H7 (cell line): ENCODE measurements around the gene MMAA. TPM values are rescaled to one million over a fixed set of nuclear protein-coding genes. Genes with fewer than 3 reads are reported as not detected.
A peak's percentile ranks its signal among the peaks of the same experiment; 100 is the strongest.
"Not testable (repeated sequence)": the region's sequence is repeated elsewhere in the genome, so short reads cannot be mapped to it uniquely, and the experiment has no call there.

Source experiments
- DNase-seq: peaks from one replicate; pipeline ENCODE4 v3.0.0; 2012
- H3K27me3 ChIP-seq: 2 replicates; pipeline ENCODE4 v1.6.0; 2011; ENCODE audit warnings: mild to moderate bottlenecking, low read length; ENCODE audit not compliant: control insufficient read depth, insufficient read depth
- H3K36me3 ChIP-seq: replicated peaks from 2 replicates; pipeline ENCODE4 v1.5.1; 2011; ENCODE audit warnings: low read length; ENCODE audit not compliant: control insufficient read depth, insufficient read depth
- H3K4me3 ChIP-seq: 2 replicates; pipeline ENCODE4 v1.5.1; 2011; ENCODE audit warnings: low read depth, mild to moderate bottlenecking, control low read depth, low read length, moderate library complexity; ENCODE audit not compliant: insufficient read depth
- total RNA-seq: library from RNA; depleted of rRNA; stranded (reverse); fragments of >200 nt; shearing (Covaris generic); gene quantifications from 2 replicates; pipeline ENCODE4 v1.2.3, GENCODE V29; 2014

The MMAA gene
- total RNA-seq, 1 experiment from 2014 or later, result 4.1 TPM

DNA sequence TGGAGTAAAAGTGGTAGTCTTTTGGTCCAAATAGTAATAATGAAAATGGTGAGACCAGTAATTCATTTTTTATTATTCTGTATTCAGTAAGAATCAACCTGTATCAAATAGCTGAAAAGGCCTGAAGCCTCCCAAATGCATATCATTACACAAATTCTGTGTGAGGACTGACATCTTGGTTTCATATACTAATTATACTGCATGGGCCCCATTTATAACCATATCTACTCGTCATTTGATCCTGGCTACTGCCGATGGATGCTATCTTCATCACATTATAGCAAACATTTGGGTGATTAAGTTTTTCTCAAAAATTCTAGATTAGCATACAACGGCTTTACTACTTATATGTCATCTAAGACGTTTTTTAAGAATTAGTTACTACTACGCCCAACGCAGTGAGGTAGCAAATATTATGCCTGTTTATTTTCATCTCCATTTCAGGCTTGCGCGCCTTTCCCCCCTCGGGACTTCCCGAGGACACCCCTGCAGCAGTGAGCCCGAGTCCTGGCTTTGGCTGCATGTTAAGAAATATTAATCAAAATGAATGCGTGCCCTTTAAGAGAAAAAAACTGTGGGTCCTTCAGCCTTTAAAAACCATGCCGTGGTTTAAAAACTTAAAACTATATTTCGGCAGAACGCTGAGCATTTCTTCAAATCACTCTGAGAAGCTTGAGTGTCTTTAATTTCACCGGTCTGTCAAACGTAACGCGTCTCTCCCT is 814 bp upstream of the MMAA start:
- DNase-seq, result peak; percentile 21
- Histone ChIP-seq H3K36me3 (no peaks in the 10 kb centered on the region), H3K27me3 (no peaks in the 10 kb centered on the region), H3K4me3 (peak overlapping the region; percentile 84)

DNA sequence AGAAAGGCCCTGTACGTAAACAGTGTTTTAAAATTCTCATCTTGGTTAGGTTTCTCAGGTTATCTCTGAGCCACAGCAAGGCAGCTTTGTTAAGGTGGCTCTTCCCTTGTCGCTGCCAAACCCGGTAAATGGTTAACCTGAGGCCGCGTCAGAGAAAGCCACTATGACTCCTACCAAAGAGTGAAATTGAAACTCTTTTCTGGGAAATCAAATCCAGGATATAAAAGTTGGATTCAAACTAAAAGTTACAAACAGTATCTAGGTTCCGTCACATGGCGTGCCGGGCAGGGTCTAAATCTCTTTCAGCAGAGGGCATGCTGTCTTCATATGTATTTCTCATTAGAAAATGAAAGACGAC is 433 bp downstream of the MMAA start:
- DNase-seq, result no peak
- H3K27me3 ChIP-seq, result no peaks in the 10 kb centered on the region
- H3K4me3 ChIP-seq, result peak overlapping the region; percentile 84
- no peaks in the 10 kb centered on the region for H3K36me3 ChIP-seq

DNA sequence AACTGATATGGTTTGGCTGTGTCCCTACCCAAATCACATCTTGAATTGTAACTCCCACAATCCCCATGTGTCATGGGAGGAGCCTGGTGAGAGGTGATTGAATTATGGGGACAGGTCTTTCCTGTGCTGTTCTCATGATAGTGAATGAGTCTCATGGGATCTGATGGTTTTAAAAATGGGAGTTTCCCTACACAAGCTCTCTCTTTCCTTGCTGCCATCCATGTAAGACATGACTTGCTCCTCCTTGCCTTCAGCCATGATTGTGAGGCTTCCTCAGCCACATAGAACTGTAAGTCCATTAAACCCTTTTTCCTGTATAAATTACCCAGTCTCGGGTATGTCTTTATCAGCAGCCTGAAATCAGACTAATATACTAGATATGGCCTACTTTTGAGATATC is 2.9 kb downstream of the MMAA start:
- not testable (repeated sequence) for H3K27me3 ChIP-seq, DNase-seq, H3K4me3 ChIP-seq, H3K36me3 ChIP-seq

DNA sequence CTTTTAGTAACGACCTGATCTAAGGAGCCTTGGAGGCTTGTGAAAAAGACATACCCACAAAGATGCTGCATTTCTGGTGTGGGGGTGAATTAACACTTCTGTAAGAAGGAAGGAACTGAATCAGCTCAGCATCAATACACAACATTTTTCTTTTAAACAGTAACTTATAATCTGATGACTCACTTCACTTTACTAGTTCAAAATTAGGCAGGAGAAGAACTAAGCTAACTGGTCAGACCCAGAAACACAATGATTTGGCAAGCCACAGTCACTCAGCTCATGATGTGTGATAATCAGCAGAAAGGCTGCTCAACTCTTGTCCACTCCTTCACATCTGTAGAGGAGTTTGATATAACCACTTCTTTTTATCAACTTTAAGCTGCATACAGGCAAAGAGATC is 4.6 kb downstream of the MMAA start:
- H3K27me3 ChIP-seq, result no peaks in the 10 kb centered on the region
- no peak overlapping the region for H3K4me3 ChIP-seq
- DNase-seq, result no peak
- no peaks in the 10 kb centered on the region for H3K36me3 ChIP-seq

DNA sequence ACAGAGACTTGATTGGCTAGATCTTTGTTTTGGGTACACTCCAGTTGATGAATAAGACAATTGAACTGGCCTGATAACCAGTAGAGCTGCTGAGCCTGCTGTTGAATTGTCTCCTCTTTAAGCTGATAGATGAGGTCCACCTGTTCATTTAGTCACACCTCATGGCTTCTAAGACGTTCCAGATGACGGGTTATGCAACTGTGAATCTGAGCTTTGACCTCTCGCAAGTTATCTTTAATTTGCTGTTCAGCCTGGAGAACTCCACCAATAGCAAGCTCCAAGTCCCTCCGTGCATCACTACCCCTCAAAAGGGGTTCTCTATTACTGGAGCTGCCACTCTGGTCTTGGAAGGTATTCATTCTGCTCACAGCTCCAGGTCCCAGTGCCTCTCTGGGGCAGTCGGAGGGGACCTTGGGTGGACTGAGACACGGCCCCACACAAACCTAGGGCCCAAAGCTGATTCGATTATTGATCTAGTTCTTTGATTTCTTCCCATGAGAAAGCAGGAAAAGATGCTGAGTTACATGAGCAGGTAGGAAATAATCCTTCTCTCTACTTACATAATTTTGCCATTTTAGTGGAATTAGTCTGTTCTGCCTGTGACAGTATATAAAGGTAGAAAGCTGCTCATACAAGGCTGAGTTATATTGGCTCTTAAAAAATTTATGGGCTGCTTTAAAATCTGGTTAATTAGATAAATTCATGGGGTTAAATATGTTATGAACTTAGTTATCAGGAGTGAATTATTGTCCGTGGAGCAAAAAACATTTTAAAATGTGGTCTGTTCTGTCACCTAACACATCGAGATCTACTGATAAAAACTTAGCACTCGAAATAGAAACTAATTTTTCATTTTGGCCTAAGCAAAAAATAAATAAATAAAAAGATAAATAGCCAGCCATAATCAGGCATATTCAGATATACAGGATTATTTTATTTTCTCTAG is 6.8 kb downstream of the MMAA start:
- H3K27me3 ChIP-seq, result no peaks in the 10 kb centered on the region
- DNase-seq, result no peak
- H3K36me3 ChIP-seq, result no peaks in the 10 kb centered on the region
- H3K4me3 ChIP-seq, result no peak overlapping the region

DNA sequence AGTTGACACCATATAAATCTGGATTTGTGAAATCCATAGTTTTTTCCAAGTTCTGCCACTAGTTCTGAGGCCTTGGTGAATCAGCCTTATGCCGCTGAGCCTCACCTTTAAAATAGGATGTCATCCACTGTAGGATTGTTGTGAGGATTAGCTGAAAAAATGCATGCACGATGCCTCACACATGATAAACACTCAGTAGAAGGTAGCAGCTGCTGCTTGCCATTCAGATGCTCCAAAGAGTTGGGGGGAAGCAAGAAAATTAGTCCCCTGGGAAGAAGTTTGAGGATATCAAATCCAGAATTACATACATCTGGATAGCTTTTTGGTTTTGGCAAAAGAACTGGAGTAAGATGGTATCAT is 7.4 kb downstream of the MMAA start:
- Histone ChIP-seq H3K36me3 (no peaks in the 10 kb centered on the region), H3K4me3 (no peak overlapping the region), H3K27me3 (no peaks in the 10 kb centered on the region)
- DNase-seq, result no peak

DNA sequence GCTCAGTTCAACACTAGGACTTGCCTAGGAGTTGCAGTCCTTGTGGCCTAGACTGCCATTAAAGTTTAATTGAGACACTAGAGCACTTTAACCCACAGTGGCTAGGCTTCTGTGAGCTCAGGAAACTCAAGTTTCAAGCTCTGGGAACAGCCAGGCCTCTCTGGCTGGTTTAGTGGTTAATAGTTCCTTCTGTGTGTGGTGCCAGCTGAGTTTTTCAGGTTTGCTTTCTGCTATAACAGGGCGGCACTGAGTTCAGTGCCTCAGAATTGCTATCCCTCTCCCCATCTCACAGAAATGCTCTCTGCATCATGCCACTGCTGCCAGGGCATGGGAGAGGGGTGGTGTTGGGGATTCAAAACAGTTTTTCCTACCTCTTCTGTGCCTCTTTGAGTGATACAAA is 15.9 kb downstream of the MMAA start:
- Histone ChIP-seq H3K27me3 (no peaks in the 10 kb centered on the region), H3K36me3 (no peaks in the 10 kb centered on the region), H3K4me3 (no peak overlapping the region)
- no peak for DNase-seq

DNA sequence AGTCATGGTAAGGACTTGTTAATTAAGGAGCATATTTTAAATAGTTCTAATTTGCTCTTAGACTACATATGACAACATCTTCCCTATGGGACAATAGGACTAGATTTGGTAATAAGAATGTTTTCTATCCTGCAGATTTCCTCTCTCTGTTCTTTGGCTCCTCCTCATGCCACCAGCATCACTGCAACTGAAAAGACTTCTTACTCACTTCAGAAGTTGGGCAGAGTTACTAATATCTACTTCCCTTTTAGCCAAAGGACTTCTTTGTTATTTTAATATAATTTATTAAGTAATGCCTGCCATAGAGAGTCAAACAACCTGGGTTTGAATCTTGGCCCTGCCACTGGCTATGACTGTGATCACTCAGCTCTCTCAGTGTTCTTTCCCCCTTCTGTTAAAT is 16.4 kb downstream of the MMAA start:
- Histone ChIP-seq H3K36me3 (no peaks in the 10 kb centered on the region), H3K4me3 (no peak overlapping the region)

DNA sequence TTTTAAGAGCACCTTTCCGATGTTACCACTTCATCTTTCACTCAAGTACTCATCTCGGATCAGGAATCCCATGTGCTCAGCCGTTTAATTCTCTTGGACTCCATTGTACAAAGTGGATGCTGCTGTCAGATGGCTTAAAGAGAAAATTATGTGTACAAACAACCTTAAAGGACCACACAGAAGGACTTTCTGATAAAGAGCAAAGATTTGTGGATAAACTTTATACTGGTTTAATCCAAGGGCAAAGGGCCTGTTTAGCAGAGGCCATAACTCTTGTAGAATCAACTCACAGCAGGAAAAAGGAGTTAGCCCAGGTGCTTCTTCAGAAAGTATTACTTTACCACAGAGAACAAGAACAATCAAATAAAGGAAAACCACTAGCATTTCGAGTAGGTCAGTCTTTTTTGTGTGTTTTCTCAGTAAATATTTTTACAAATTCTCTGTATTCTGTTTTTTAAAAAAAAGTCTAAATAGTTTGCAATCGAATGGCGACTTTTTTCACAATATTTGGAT is 20.1 kb downstream of the MMAA start:
- H3K27me3 ChIP-seq, result no peaks in the 10 kb centered on the region
- H3K36me3 ChIP-seq, result no peaks in the 10 kb centered on the region
- no peak overlapping the region for H3K4me3 ChIP-seq
- DNase-seq, result no peak

More for the DNA sequence above, 16.4 kb downstream of the MMAA start:
- DNase-seq, result no peak
- H3K27me3 ChIP-seq, result no peaks in the 10 kb centered on the region

DNA sequence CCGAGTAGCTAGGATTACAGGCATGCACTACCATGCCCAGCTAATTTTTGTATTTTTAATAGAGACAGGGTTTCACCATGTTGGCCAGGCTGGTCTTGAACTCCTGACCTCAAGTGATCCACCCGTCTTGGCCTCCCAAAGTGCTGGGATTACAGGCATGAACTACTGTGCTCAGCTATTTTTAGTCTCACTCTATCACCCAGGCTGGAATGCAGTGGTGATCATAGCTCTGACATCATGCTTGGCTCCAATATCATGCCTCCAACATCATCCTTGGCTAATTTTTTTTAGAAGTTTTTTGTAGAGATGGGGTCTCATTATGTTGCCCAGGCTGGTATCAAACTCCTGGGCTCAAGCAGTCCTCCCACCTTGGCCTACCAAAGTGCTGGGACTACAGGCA is 21.1 kb downstream of the MMAA start:
- H3K27me3 ChIP-seq, DNase-seq, H3K36me3 ChIP-seq, H3K4me3 ChIP-seq: not testable (repeated sequence)

DNA sequence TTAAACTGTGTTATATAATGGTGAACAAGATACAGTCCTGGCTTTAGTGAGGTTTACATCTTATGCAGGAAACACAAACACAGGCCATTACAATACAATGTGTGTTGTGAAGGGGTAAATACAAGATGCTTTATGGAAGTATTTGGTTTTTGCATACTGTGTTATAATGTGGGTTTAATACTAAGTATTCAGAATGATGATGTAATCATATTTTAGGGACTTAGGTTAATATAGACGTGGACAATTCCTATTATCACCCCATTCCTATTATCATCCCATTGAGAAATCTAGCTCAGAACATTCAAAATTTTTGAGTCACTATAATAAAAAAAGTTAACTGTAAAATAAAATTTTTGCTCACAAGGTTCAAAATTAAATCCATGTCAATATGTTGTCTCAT is 24.1 kb downstream of the MMAA start:
- no peak overlapping the region for H3K4me3 ChIP-seq
- no peak for DNase-seq
- H3K27me3 ChIP-seq, result no peaks in the 10 kb centered on the region
- no peaks in the 10 kb centered on the region for H3K36me3 ChIP-seq

DNA sequence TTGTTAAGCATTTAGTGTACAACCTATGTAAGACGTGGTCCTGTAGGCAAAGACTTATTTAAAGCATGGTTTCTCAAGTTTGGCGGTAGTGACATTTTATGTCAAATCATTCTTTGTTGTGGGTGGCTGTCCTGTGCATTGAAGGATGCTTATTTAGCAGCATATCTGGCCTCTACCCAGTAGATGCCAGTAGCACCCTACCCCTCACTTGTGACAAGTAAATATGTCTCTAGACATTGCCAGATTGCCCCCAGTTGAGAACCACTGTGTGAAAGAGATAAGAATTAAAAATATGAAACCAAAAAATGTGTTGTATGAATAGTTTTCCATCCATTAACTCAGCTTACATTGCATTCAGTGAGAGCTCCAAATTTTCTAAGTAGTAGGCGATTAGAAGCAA is 25.5 kb downstream of the MMAA start:
- H3K27me3 ChIP-seq, result no peaks in the 10 kb centered on the region
- DNase-seq, result no peak

DNA sequence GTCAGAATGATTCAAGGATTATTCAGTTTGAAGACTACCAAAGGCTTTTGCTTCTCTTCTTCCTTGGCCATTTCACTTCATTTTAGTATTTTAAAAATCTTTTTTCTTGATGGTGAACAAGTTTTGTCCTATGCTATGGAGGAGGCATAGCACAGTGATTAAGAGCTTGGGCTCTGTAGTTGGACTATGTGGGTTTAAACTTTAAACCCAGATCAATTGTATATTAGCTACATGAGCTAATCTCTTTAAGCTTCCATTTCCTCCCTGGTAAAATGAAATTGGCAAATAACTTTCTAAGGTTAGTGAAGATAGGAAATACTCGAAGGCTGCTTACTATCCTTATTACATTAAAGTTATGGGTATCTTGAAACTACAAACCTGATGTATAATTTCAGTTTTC is 37.0 kb downstream of the MMAA start:
- H3K36me3 ChIP-seq, result no peaks in the 10 kb centered on the region
- DNase-seq, result no peak
- no peak overlapping the region for H3K4me3 ChIP-seq
- no peaks in the 10 kb centered on the region for H3K27me3 ChIP-seq

More for the DNA sequence above, 25.5 kb downstream of the MMAA start:
- Histone ChIP-seq H3K36me3 (no peaks in the 10 kb centered on the region), H3K4me3 (no peak overlapping the region)

DNA sequence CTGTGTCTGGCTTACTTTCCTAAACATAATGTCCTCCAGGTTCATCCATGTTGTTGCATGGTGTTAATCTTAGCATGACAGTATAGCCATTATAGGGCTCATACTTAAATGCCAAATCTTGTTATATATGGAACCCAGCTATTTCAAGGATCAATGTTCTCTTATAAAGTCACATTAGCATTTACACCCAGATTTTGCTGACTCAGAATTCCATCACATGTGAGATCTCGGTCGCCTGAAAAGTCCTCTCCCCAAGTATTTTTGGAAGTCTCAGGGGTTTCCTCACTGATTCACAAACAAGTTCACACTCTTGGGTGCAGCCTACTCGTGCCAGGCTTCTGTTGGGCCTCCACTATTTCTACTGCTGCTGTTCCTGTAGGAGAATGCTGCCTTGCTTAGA is 40.9 kb downstream of the MMAA start:
- Histone ChIP-seq H3K36me3 (no peaks in the 10 kb centered on the region), H3K4me3 (no peak overlapping the region), H3K27me3 (no peaks in the 10 kb centered on the region)
- DNase-seq, result no peak

DNA sequence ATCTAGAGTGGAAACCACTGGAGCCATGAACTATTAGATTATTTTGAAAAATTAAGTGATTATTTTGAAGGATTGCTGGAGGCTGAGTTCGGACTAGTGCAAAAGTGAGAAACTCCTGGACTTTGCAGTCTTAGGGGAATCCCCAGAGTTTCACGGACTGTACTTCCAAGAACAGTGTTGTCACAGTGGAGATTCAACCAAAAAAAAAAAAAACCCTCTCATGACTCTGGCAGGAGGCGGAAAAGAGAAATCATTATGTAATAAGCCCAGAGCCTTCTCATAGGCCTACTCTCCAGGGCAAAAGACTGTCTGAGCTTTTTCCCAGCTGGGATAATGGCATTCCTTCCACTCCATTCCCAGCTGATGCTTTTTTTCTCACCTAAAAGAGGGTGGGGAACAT is 44.0 kb downstream of the MMAA start:
- H3K36me3 ChIP-seq, result no peaks in the 10 kb centered on the region
- DNase-seq, result no peak
- no peak overlapping the region for H3K4me3 ChIP-seq
- no peaks in the 10 kb centered on the region for H3K27me3 ChIP-seq
